HEK293 (cell line): ENCODE measurements around the gene CKLF.
"Not testable (repeated sequence)": the region's sequence is repeated elsewhere in the genome, so short reads cannot be mapped to it uniquely, and the experiment has no call there.

Experiments used
- CTCF ChIA-PET: fragments of 350-600 bp; formaldehyde crosslinking; extraction: SDS; loops from one replicate; lab custom pipeline; 2021; ENCODE audit warnings: antibody characterized with exemption; lab: Yijun Ruan, JAX
- POLR2A ChIA-PET: fragments of 300-600 bp; formaldehyde crosslinking; extraction: SDS; loops from one replicate; lab custom pipeline; 2020; ENCODE audit warnings: antibody characterized with exemption, inconsistent platforms; lab: Yijun Ruan, JAX
- H3K27ac ChIP-seq: fragments of 200-500 bp; sonication (Bioruptor generic); 2 replicates; pipeline ENCODE4 v1.5.1; 2014; ENCODE audit warnings: low read depth, low read length, control low read depth, inconsistent platforms; ENCODE audit errors: extremely low read depth
- H3K36me3 ChIP-seq, 2 experiments: fragments of 200-500 bp in 1 of 2; sonication (Bioruptor generic) in 1 of 2; 1 replicate in 1 of 2; 2 replicates in 1 of 2; pipeline ENCODE4 v1.5.1; 2014 to 2017; ENCODE audit warnings: inconsistent platforms in 2 of 2, low read length in 2 of 2; ENCODE audit not compliant: control insufficient read depth in 2 of 2, insufficient read depth in 1 of 2
- H3K4me1 ChIP-seq: fragments of 200-500 bp; sonication (Bioruptor generic); 2 replicates; pipeline ENCODE4 v1.5.1; 2014; ENCODE audit warnings: mild to moderate bottlenecking, low read length, inconsistent platforms; ENCODE audit not compliant: control insufficient read depth, insufficient read depth
- H3K4me3 ChIP-seq: 2 replicates; pipeline ENCODE4 v1.5.1; 2011; ENCODE audit warnings: low read depth, mild to moderate bottlenecking, control low read depth, low read length, moderate library complexity
- H3K9me3 ChIP-seq: fragments of 200-500 bp; sonication (Bioruptor generic); 2 replicates; pipeline ENCODE4 v1.5.1; 2014; ENCODE audit warnings: low read depth, low read length, inconsistent platforms; ENCODE audit not compliant: control insufficient read depth, insufficient read depth
- HOXC10 ChIP-seq: sonication (generic); formaldehyde crosslinking; IDR thresholded peaks from 2 replicates; pipeline ENCODE4 v1.8.1; 2023; ENCODE audit warnings: mild to moderate bottlenecking, missing genetic modification reagents
- ZNF16 ChIP-seq: fragments of 450-650 bp; formaldehyde crosslinking; IDR thresholded peaks from 2 replicates; pipeline ENCODE4 v1.5.1; 2016; ENCODE audit warnings: low read depth, missing biosample characterization, missing genetic modification characterization
- ZNF239 ChIP-seq: fragments of 450-650 bp; formaldehyde crosslinking; IDR thresholded peaks from 2 replicates; pipeline ENCODE4 v1.5.1; 2016; ENCODE audit warnings: missing biosample characterization, missing genetic modification characterization
- ZNF248 ChIP-seq: fragments of 450-650 bp; formaldehyde crosslinking; IDR thresholded peaks from 2 replicates; pipeline ENCODE4 v1.5.1; 2017; ENCODE audit warnings: missing biosample characterization, missing genetic modification characterization
- ZNF518A ChIP-seq: fragments of 450-650 bp; formaldehyde crosslinking; conservative IDR thresholded peaks from 2 replicates; pipeline ENCODE4 v1.5.1; 2016; ENCODE audit warnings: low read depth, missing biosample characterization, missing genetic modification characterization
- ZNF664 ChIP-seq: fragments of 450-650 bp; formaldehyde crosslinking; IDR thresholded peaks from 2 replicates; pipeline ENCODE4 v1.5.1; 2016; ENCODE audit warnings: missing biosample characterization, missing genetic modification characterization
- ZNF777 ChIP-seq: fragments of 450-650 bp; formaldehyde crosslinking; IDR thresholded peaks from 2 replicates; pipeline ENCODE4 v1.5.1; 2017; ENCODE audit warnings: missing biosample characterization, missing genetic modification characterization, borderline replicate concordance
- ZNF792 ChIP-seq: fragments of 450-650 bp; formaldehyde crosslinking; IDR thresholded peaks from 2 replicates; pipeline ENCODE4 v1.5.1; 2016; ENCODE audit warnings: missing biosample characterization, missing genetic modification characterization

Gene CKLF

GRCh38 chr16:66512272-66513110 is 39.9 kb upstream of the CKLF start:
- no peak overlapping the region for H3K4me3 ChIP-seq
- peaks cover 0 to 31% of the 10 kb centered on the region in 2 experiments; a peak in 1 of 3 replicates for H3K36me3 ChIP-seq
- peaks cover 7% of the 10 kb centered on the region; the same call in 1 of the 2 replicates for H3K4me1 ChIP-seq
- no peak for TF ChIP-seq ZNF248 (tag by site-specific recombination)
- no peak for TF ChIP-seq HOXC10 (CRISPR knock-in tag)
- peak; percentile 69; the same call in 1 of the 2 replicates for TF ChIP-seq ZNF664 (tag by site-specific recombination)
- no peak for TF ChIP-seq ZNF518A (tag by site-specific recombination)
- no peak for TF ChIP-seq ZNF239 (tag by site-specific recombination)
- ChIA-PET CTCF (interaction anchor here (0.5 to 2.4 kb wide), 5 partner anchors 28 to 190 kb away, joined by 3 to 7 read pairs (median 4); partner anchors contain the start of gene TK2), POLR2A (interaction anchor here (1.2 to 1.7 kb wide), 3 partner anchors 8 to 39 kb away, joined by 3 to 10 read pairs (median 4); partner anchors contain the start of gene CKLF)
- H3K27ac ChIP-seq: no peak overlapping the region
- no peaks in the 10 kb centered on the region for H3K9me3 ChIP-seq

GRCh38 chr16:66513111-66513723 is 39.2 kb upstream of the CKLF start:
- TF ChIP-seq ZNF16 (tag by site-specific recombination): no peak
- TF ChIP-seq ZNF792 (tag by site-specific recombination): no peak
- TF ChIP-seq ZNF777 (tag by site-specific recombination): no peak
- Histone ChIP-seq H3K27ac (no peak overlapping the region), H3K4me3 (no peak overlapping the region), H3K36me3 (peaks cover 0 to 31% of the 10 kb centered on the region in 2 experiments; a peak in 1 of 3 replicates), H3K4me1 (peaks cover 7% of the 10 kb centered on the region; the same call in 1 of the 2 replicates), H3K9me3 (no peaks in the 10 kb centered on the region)
- POLR2A ChIA-PET: no interaction called here
- CTCF ChIA-PET: interaction anchor here (2.4 kb wide), 1 partner anchor 106 kb away, joined by 7 read pairs; no protein-coding TSS in a partner anchor

GRCh38 chr16:66514391-66514790 is 38.0 kb upstream of the CKLF start:
- POLR2A ChIA-PET, H3K9me3 ChIP-seq, H3K4me1 ChIP-seq, H3K4me3 ChIP-seq, CTCF ChIA-PET, H3K27ac ChIP-seq: not testable (repeated sequence)
- peaks cover 0 to 31% of the 10 kb centered on the region in 2 experiments; a peak in 2 of 3 replicates for H3K36me3 ChIP-seq

GRCh38 chr16:66514980-66515595 is 37.3 kb upstream of the CKLF start:
- H3K27ac ChIP-seq, POLR2A ChIA-PET, H3K4me1 ChIP-seq, H3K9me3 ChIP-seq, H3K4me3 ChIP-seq: not testable (repeated sequence)
- peaks cover 0 to 31% of the 10 kb centered on the region in 2 experiments; a peak in 2 of 3 replicates for H3K36me3 ChIP-seq
- CTCF ChIA-PET: interaction anchor here (0.7 to 1.1 kb wide), 3 partner anchors 10 to 39 kb away, joined by 3 to 6 read pairs (median 3); no protein-coding TSS in a partner anchor
